Vagina (tissue), 2 donors: ENCODE data around the gene COL18A1.

Experiments used
- POLR2A ChIP-seq, 2 donors: fragments of 450-650 bp; IDR thresholded peaks; one replicate each; pipeline ENCODE4 v1.6.1; 2017; ENCODE audit warnings: antibody characterized with exemption in 2 of 2, mild to moderate bottlenecking in 2 of 2, moderate library complexity in 2 of 2
- TF ChIP-seq, protein P1 (sequence below), 3 experiments: fragments of 450-650 bp in 2 of 3; fragments of 200-600 bp in 1 of 3; sonication (generic) in 1 of 3; IDR thresholded peaks; one replicate each; pipeline ENCODE4 v1.5.1; 2017 to 2019; ENCODE audit warnings: antibody characterized with exemption in 3 of 3, mild to moderate bottlenecking in 2 of 3, moderate library complexity in 2 of 3

GRCh38 chr21:45356653-45357435, 48.1 kb upstream of the COL18A1 start:
- TF ChIP-seq POLR2A (IDR thresholded peaks at IDR 0.05): no peak
- TF ChIP-seq, protein P1, sequence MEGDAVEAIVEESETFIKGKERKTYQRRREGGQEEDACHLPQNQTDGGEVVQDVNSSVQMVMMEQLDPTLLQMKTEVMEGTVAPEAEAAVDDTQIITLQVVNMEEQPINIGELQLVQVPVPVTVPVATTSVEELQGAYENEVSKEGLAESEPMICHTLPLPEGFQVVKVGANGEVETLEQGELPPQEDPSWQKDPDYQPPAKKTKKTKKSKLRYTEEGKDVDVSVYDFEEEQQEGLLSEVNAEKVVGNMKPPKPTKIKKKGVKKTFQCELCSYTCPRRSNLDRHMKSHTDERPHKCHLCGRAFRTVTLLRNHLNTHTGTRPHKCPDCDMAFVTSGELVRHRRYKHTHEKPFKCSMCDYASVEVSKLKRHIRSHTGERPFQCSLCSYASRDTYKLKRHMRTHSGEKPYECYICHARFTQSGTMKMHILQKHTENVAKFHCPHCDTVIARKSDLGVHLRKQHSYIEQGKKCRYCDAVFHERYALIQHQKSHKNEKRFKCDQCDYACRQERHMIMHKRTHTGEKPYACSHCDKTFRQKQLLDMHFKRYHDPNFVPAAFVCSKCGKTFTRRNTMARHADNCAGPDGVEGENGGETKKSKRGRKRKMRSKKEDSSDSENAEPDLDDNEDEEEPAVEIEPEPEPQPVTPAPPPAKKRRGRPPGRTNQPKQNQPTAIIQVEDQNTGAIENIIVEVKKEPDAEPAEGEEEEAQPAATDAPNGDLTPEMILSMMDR (IDR thresholded peaks at IDR 0.05): no peak
